ENCODE measurements around the gene DHX15.

The DHX15 gene

DNA sequence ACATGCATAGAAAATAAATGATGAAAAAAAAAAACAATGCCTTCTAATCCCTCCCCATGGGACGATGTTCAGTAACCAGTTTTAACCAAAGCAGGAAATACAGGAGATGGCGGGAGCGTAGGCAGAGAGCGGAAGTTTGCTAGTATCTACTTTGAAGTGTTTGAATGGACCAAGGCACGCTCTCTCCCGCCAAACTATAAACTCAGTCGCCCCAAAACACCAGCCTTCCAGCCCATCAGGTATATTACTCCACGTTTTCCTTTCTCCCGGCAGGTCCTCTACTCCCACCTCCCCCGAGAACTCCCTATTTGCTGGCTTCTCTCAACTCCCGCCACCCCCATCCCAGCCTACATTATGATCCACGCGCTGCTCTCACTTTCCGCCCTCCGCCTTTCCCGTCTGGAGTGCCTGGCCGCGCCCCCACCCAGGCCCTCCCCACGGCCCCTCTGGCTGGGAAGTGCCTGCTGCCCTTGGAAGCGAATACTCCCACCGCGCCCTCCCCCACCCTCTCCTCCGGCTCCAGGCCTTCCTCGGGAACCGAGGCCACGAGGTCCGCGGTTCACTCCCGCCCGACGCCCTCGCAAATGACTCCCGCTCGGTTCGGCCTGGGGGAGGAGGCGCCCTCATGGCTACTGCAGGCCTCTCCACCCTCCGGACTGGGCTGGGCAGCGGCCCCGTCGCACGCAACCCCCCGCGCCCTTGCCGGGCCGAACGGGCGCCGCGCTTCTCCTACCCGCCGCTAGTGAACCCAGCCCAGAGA is 723 bp downstream of the DHX15 start:
- Histone ChIP-seq H2AFZ (ENCODE audit: low read length) (no peak overlapping the region), H3K9me3 (ENCODE audit: low read length) (no peaks in the 10 kb centered on the region), H3K27ac (ENCODE audit: low read depth, low read length, poor library complexity, severe bottlenecking) (peak overlapping the region; percentile 64), H3K9me2 (ENCODE audit: low read depth, low read length) (no peaks in the 10 kb centered on the region), H3K4me3 (ENCODE audit: low read depth, low read length, poor library complexity, severe bottlenecking) (peak overlapping the region; percentile 93), H3F3A (ENCODE audit: insufficient read depth, low read length) (no peaks in the 10 kb centered on the region), H3K4me1 (ENCODE audit: insufficient read depth, low read length, severe bottlenecking) (peaks cover 21% of the 10 kb centered on the region), H3K27me3 (ENCODE audit: insufficient read depth, low read length) (no peaks in the 10 kb centered on the region), H3K4me2 (ENCODE audit: low read length) (peak overlapping the region; percentile 91), H4K20me1 (ENCODE audit: insufficient read depth, low read length) (no peaks in the 10 kb centered on the region), H3K9ac (ENCODE audit: low read length) (peak overlapping the region; percentile 99), H3K79me2 (ENCODE audit: insufficient read depth, low read length) (peaks cover 56% of the 10 kb centered on the region), H3K36me3 (ENCODE audit: insufficient read depth, low read length) (peaks cover 28% of the 10 kb centered on the region)
- TF ChIP-seq EZH2 (IDR thresholded peaks at IDR 0.05; ENCODE audit: borderline replicate concordance, low read length), result no peak
- TF ChIP-seq, protein P1, sequence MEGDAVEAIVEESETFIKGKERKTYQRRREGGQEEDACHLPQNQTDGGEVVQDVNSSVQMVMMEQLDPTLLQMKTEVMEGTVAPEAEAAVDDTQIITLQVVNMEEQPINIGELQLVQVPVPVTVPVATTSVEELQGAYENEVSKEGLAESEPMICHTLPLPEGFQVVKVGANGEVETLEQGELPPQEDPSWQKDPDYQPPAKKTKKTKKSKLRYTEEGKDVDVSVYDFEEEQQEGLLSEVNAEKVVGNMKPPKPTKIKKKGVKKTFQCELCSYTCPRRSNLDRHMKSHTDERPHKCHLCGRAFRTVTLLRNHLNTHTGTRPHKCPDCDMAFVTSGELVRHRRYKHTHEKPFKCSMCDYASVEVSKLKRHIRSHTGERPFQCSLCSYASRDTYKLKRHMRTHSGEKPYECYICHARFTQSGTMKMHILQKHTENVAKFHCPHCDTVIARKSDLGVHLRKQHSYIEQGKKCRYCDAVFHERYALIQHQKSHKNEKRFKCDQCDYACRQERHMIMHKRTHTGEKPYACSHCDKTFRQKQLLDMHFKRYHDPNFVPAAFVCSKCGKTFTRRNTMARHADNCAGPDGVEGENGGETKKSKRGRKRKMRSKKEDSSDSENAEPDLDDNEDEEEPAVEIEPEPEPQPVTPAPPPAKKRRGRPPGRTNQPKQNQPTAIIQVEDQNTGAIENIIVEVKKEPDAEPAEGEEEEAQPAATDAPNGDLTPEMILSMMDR (IDR thresholded peaks at IDR 0.05; ENCODE audit: low read length), result no peak

DNA sequence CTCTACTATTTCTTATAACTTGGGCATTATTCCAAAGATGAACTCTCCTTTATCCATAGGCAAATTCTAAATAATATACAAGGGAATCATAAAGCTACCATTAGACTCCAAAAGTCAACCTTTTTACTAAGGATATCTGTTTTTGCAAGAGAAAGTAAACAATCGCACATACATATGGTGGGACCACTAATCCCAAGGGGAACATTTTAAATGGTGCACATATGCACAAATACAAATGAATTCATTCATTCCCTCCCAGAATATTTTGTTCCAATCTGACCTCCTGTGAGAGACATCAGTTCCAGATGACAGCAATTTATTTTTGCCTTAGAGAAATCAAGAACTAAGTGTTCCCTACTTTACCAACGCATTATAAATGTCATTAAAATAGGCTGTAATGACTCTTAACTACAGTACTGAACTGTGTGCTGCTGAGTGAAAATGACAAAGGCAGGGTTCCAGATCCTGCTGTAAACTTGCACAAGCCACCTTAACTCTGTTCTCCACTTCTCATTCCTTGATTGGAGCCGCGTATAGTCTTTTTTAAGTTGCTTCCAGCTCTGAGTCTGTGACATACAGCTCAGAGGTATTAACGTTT is 2.0 kb downstream of the DHX15 start:
- Histone ChIP-seq H4K20me1 (ENCODE audit: insufficient read depth, low read length) (no peaks in the 10 kb centered on the region), H3K4me2 (ENCODE audit: low read length) (peak overlapping the region; percentile 91), H3K9me2 (ENCODE audit: low read depth, low read length) (no peaks in the 10 kb centered on the region), H3K9me3 (ENCODE audit: low read length) (no peaks in the 10 kb centered on the region), H3K27me3 (ENCODE audit: insufficient read depth, low read length) (no peaks in the 10 kb centered on the region), H3K79me2 (ENCODE audit: insufficient read depth, low read length) (peaks cover 69% of the 10 kb centered on the region), H3K4me3 (ENCODE audit: low read depth, low read length, poor library complexity, severe bottlenecking) (peak overlapping the region; percentile 93), H3K27ac (ENCODE audit: low read depth, low read length, poor library complexity, severe bottlenecking) (no peak overlapping the region), H3K9ac (ENCODE audit: low read length) (peak overlapping the region; percentile 99; the same call in 1 of the 2 replicates), H2AFZ (ENCODE audit: low read length) (no peak overlapping the region), H3K36me3 (ENCODE audit: insufficient read depth, low read length) (peaks cover 41% of the 10 kb centered on the region), H3F3A (ENCODE audit: insufficient read depth, low read length) (no peaks in the 10 kb centered on the region), H3K4me1 (ENCODE audit: insufficient read depth, low read length, severe bottlenecking) (peaks cover 21% of the 10 kb centered on the region)
- no peak for TF ChIP-seq EZH2 (IDR thresholded peaks at IDR 0.05; ENCODE audit: borderline replicate concordance, low read length)
- TF ChIP-seq, protein P1 (IDR thresholded peaks at IDR 0.05; ENCODE audit: low read length), result no peak

DNA sequence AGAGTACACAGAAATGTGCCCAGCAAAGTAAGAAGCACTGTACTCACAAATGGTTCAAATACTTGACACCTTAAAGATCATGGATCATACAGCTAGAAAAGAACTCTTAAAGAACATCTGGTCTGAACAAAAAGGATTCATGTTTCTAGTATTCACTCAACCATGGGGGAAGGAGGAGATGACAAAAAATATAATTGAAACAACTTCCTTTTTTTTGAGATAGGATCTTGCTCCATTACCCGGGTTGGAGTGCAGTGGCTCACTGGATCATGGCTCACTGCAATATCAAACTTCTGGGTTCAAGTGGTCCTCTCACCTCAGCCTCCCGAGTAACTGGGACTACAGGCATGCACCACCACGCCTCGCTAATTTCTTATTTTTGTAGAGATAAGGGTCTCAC is 6.0 kb downstream of the DHX15 start:
- TF ChIP-seq, protein P1 (IDR thresholded peaks at IDR 0.05; ENCODE audit: low read length), result no peak
- TF ChIP-seq EZH2 (IDR thresholded peaks at IDR 0.05; ENCODE audit: borderline replicate concordance, low read length), result no peak
- Histone ChIP-seq H3K36me3 (ENCODE audit: insufficient read depth, low read length) (peaks cover 80% of the 10 kb centered on the region), H4K20me1 (ENCODE audit: insufficient read depth, low read length) (no peaks in the 10 kb centered on the region), H2AFZ (ENCODE audit: low read length) (no peak overlapping the region), H3K27me3 (ENCODE audit: insufficient read depth, low read length) (no peaks in the 10 kb centered on the region), H3K4me3 (ENCODE audit: low read depth, low read length, poor library complexity, severe bottlenecking) (no peak overlapping the region), H3K4me2 (ENCODE audit: low read length) (no peak overlapping the region), H3K79me2 (ENCODE audit: insufficient read depth, low read length) (peaks cover 99% of the 10 kb centered on the region), H3K9me2 (ENCODE audit: low read depth, low read length) (no peaks in the 10 kb centered on the region), H3F3A (ENCODE audit: insufficient read depth, low read length) (no peaks in the 10 kb centered on the region), H3K9ac (ENCODE audit: low read length) (no peak overlapping the region), H3K27ac (ENCODE audit: low read depth, low read length, poor library complexity, severe bottlenecking) (no peak overlapping the region), H3K9me3 (ENCODE audit: low read length) (no peaks in the 10 kb centered on the region), H3K4me1 (ENCODE audit: insufficient read depth, low read length, severe bottlenecking) (peaks cover 15% of the 10 kb centered on the region)

All from OCI-LY1 (cell line).